ENCODE data around the gene CHD8.
"Not testable (repeated sequence)": the region's sequence is repeated elsewhere in the genome, so short reads cannot be mapped to it uniquely, and the experiment has no call there.

Gene CHD8, protein sequence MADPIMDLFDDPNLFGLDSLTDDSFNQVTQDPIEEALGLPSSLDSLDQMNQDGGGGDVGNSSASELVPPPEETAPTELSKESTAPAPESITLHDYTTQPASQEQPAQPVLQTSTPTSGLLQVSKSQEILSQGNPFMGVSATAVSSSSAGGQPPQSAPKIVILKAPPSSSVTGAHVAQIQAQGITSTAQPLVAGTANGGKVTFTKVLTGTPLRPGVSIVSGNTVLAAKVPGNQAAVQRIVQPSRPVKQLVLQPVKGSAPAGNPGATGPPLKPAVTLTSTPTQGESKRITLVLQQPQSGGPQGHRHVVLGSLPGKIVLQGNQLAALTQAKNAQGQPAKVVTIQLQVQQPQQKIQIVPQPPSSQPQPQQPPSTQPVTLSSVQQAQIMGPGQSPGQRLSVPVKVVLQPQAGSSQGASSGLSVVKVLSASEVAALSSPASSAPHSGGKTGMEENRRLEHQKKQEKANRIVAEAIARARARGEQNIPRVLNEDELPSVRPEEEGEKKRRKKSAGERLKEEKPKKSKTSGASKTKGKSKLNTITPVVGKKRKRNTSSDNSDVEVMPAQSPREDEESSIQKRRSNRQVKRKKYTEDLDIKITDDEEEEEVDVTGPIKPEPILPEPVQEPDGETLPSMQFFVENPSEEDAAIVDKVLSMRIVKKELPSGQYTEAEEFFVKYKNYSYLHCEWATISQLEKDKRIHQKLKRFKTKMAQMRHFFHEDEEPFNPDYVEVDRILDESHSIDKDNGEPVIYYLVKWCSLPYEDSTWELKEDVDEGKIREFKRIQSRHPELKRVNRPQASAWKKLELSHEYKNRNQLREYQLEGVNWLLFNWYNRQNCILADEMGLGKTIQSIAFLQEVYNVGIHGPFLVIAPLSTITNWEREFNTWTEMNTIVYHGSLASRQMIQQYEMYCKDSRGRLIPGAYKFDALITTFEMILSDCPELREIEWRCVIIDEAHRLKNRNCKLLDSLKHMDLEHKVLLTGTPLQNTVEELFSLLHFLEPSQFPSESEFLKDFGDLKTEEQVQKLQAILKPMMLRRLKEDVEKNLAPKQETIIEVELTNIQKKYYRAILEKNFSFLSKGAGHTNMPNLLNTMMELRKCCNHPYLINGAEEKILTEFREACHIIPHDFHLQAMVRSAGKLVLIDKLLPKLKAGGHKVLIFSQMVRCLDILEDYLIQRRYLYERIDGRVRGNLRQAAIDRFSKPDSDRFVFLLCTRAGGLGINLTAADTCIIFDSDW (N-terminal part only)

DNA sequence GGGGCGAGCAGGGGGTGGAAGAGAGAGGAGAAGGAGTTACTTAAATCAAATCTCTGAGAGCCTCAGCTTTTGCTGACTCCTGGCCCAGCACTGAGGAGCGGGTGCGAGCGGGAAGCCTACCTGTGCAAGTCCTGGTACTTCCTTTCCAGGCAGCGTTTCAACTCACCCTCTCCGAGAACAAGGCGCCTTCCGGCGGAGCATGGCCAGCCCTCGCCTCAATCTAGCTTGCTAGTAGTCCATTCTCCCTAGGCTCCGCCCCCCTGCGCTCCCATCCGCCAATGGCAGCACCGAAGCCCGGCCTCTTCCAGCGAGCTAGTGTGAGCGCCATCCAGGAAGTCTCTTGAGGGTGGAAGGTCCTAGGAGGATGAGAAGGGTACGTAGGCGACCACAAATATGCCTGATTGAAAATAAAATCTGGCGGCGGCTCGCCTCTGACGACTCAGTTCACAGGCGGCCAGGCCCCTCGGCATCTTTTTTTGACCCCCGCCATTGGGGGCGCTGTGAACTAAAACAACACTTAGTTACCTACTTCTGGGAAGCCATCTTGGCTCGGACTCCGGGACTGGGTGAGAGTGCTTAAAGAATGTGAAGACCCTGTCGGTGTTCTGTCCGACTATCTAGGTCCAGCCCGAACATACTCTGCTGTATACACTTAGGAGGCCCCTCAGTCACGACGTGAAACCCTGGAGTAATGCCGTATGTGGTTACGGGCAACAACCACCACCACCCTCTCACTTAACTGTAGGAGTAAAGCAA, at the start of gene CHD8:
CHD8 (minus strand) TSS at position 212 of the 756 bp plus-strand sequence. CDS start 24,480 bp downstream, outside the sequence.
- in situ Hi-C loops (cut with MboI; ENCODE audit: low sequenced_read_pairs), result no loop called here

DNA sequence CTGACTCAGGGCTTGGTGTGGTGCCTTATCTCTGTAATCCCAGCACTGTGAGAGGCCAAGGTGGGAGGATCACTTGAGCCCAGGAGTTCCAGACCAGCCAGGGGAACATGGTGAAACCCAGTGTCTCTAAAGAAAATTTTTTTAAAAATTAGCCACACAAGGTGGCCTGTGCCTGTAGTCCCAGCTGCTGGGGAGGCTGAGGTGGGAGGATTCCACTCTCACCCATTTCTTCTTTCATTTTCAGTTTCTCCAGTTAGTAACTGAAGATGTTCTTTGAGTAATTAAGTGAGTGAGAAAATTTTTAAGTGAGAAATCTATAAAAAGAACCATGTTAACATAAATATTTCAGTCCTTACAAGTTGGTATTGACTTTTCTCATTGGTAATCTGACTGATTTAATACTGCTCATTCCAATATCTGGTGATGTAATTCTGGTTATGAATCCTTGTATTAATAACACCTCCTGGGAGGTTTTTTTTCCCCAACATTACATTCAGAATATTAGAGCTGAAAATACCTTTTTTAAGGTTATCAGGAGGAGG, 49.2 kb upstream of the CHD8 start:
- in situ Hi-C loops (cut with MboI; ENCODE audit: low sequenced_read_pairs), result no loop called here

DNA sequence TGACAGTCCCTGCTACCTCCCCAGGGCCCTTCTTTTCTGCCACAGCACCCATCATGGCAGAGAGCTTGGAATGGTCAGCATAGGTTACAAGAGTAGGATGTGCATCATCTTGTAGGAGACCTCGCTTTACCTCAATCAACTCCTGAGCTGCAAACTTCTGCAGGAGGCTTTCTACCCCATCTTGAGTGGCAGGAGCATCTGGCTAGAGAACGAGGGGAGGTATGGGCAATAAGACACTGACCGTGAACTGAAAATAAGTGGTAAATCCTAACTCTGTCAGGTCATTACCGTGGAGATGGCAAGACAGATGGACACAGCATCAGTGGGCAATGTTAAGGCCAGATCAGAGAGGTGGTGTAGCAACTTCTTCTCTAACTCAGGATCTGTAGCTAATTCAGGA, 47.5 kb upstream of the CHD8 start:
- in situ Hi-C loops (cut with MboI; ENCODE audit: low sequenced_read_pairs), result no loop called here

DNA sequence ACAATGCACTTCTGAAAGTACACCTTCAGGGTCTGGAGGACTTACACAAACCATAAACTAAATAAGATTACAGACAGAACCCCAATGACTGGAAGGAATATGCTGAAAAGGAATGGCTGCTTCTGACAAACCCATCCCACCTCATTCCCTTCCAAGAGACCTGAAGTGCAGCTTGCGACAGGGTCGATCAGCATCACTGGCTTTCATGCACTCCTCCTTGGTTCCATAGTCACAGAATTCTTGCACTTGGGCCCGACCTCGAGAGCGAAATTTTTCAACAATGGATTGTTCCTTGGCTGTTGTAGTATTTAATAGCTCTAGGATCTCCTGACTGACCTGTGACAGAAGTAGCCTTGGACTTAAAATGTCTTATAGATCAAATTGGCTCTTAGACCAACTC, 45.6 kb upstream of the CHD8 start:
- in situ Hi-C loops (cut with MboI; ENCODE audit: low sequenced_read_pairs), result no loop called here

DNA sequence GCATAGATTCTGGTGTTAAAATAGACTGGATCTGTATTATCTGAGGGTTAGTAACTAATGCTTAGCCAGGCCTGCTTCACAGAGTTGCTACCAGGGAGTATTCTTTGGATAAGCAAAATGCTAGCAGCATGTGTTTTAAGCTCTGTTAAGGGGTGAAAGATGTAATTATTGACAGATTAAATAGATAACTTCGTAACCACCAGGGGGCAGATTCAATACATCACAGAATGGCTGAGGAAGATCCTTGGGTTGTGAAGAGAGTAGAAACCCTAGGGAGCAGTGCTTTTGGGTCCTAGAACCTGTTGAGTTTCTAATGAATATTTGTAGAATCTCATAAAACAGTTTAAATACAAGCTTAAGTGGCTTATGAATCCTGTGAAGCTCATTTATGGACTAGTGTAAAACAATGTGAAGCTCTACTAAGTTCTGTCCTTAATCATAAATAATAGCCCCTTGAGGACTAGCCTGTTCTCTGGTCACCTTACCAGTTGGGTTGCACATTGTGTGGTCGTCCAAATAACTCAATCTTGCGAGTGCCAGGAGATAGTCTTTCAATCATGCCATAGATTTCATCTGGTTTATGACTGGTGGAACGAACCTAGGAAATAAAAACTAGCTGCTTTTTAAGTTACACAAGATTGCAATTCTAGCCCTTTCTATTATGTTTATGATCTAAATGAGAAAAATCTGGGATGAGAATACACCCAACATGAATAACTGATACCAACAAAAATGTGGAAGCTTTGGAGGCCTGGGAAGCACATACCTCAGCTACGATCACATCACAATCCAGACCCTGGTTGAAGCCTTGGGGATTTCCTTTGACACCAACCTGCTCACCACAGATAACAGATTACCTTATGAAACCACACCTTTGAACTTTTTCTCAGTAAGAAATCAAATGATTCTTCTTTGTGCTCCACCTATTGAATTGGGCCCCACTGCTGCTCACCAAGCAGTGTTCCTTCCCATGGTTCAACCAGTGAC, 42.9 kb upstream of the CHD8 start:
- in situ Hi-C loops (cut with MboI; ENCODE audit: low sequenced_read_pairs), result no loop called here

DNA sequence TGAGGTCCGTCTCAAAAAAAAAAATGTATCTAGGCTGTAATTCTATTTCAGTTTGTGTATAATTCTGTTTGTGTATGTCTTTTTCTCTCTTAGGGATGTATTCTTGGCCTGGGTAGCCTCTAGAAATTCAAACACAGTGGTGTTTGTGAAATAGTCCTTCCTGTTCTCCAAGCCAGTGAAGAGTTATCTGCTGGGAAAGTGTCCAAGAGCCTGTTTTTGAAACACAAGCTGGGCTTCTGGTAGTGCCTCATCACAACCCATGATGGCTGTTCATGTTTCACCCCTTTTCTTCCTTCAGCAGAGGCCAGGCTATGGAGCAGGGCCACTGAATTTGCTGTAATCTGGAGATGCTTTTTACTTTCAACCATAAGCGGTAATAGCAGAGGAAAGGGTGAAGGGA, 40.5 kb upstream of the CHD8 start:
- in situ Hi-C loops (cut with MboI; ENCODE audit: low sequenced_read_pairs), result no loop called here

DNA sequence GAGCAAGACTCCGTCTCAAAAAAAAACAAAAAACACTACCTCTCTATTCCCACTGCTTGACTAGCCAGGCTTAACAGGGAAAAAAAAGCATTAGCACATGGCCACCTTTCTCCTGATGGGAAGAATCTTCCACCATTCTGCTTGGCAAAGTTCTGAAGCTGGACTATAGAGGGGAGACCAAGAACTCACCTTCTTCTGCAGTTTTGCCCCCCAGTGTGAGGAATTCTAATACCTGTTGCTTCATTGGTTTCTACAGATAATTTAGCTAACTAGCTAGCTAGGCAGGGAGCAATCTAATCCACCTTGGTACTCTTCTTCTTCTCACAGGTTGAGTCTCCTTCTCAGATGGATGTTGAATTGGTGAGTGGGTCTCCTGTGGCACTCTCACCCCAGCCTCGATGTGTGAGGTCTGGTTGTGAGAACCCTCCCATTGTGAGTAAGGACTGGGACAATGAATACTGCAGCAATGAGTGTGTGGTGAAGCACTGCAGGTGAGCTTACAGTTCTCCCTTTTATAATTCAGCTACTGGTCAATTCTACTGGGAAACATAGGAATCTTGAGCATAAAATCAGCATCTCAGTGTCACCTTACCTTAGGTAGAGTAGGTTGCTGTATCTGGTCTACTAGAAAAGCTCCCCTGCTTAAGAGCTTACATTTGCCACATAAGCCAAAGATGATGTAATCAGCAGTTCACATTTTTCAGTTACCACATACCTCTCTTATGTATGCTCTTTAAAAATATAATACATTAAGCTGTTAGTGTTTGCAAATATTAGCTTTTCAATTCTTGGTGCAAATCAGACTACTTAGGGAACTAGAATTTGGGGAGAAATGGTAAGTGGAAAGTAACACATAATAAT, 39.2 kb upstream of the CHD8 start:
- in situ Hi-C loops (cut with MboI; ENCODE audit: low sequenced_read_pairs), result no loop called here

DNA sequence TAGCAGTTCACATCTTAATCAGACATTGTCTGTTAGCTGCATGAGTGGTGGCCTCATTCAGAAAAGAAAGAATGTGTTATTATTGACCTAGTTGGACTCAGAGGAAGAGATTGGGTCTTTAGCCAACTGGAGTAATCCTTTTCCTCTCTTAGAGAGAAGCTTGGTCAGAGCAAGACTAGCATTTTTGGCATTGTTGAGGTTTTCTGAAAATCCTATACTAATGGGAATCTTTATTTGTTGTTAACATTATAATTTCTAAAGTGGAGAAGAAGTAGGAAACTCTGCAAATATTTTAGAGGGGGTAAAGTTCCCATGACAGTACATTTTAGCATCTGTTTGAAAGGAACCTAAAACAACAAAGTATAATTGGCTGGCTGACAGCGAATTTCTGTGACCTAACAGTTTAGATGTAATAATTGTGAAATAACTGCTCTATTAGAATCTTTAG, 30.7 kb upstream of the CHD8 start:
- in situ Hi-C loops (cut with MboI; ENCODE audit: low sequenced_read_pairs), result no loop called here

DNA sequence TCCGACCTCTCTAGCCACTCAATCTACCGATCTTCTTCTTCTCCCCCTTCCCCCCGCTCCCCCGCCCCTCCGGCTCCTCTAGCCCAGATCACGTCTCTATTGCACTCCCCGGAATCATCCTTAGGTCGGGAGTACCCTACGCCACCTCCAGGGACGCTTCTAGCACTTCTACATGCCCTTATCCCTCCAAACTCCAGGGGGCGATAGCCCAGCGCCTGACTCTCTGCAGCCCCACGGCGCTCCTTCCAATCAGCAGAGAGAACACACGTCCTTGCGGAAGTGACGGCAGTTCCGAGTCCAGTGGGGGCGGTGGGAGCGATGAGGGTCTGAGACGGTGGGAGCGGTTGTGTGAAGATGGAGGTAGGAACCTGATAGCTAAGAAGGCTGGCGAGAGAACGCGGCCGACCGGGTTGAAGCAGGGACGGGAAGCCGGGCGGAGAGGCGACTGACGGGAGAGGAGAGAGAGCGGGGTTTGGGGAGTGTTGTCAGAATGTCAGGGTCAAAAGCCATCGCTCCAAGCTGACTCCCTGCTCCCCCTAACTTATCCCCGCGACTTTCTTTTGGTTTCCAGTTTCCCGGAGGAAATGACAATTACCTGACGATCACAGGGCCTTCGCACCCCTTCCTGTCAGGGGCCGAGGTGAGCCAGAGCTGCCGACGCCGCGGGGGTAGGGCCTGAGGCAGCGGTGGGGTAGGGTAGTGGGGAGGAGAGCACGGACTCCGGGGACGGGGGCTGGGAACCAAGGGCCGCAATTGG, 21.2 kb upstream of the CHD8 start, which contains the start of the genes RAB2B and TOX4:
RAB2B (minus strand) TSS at position 35 of the 757 bp plus-strand sequence. CDS start 87 bp downstream, outside the sequence.
TOX4 (plus strand) TSS at position 271 of the 757 bp plus-strand sequence; CDS start at position 355, 84 bp downstream.
- in situ Hi-C loops (cut with MboI; ENCODE audit: low sequenced_read_pairs), result no loop called here

DNA sequence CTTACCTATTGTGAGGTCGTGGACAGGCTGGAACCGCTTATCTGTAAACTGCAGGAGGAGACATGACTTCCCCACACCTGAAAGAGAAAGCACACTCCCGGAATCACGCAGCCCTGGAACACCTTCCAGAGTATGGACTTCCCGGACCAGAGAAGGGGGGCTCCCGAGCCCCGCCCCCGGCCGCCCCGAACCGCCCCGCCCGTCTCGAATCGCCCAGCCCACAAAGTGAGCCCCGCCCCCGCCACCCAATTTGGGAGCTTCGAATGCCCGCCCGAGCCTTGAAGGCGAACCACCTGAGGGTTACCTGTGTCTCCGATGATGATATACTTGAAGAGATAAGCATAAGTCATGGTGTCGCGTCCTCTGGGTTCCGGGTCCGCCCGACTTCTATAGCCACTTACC, 20.6 kb upstream of the CHD8 start:
- in situ Hi-C loops (cut with MboI; ENCODE audit: low sequenced_read_pairs), result no loop called here

DNA sequence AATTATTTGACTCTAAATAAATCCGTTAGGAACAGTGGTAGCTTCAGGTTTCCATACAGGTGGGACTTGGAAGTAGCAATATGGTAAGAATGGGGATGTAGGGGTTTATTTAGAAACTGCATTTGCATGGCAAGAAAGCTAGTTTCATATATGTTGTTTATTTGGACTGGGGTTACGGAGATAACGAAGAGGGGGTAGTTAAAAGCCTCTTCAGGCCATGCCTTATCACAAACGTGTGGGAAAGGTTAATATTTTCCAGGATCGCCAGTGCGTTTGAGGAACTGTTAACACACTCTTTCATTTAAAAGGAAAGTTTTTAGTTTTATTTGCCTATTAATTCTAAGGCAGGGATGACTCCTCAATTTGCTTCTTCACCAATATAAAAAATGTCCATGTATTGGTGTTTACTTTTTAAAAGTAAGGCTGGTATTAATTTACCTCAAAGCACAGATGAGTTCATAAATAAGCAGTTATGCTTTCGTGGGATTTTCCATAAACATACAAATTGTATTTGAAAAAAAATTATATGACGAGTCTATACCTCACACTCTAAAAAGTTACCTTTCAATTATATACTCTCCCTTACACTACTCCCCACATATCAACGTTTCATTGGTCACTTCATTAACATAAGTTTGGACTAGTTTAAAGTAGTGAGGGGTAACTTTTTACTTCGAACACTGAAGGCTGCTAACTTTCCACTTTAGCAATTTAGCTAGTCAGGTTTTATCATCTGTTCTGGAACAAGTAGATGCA, 20.0 kb upstream of the CHD8 start:
- in situ Hi-C loops (cut with MboI; ENCODE audit: low sequenced_read_pairs), result no loop called here

DNA sequence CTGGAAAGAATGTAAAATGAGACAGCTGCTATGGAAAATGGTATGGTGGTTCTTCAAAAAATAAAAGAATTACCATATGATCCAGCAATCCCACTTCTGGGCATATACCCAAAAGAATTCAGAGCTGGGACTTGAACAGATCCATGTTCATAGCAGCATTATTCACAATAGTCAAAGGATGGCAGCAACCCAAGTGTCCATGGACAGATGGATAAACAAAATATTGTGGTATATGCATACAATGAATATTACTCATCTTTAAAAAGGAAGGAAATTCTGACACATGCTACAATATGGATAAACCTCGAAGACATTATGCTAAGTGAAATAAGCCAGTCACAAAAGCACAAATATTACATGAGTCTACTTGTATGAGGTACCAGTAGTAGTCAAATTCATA, 11.7 kb upstream of the CHD8 start:
- in situ Hi-C loops (cut with MboI; ENCODE audit: low sequenced_read_pairs), result no loop called here

DNA sequence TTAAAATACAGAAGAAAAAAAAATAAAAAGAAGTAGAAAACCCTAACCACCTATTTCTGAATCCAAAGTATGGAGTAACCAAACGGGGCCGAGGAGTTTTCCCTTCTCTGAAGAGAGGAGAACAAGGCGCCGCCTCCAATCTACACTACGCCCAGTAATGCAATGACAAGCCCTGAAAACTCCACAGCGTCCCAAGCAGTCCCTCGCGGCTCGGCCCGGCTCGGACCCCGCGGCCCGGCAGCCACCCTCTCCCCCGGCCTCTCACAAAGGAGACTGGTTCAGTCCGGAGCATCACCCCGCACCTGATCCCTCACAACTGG, 371 bp downstream of the CHD8 start:
- in situ Hi-C loops (cut with MboI; ENCODE audit: low sequenced_read_pairs), result no loop called here

DNA sequence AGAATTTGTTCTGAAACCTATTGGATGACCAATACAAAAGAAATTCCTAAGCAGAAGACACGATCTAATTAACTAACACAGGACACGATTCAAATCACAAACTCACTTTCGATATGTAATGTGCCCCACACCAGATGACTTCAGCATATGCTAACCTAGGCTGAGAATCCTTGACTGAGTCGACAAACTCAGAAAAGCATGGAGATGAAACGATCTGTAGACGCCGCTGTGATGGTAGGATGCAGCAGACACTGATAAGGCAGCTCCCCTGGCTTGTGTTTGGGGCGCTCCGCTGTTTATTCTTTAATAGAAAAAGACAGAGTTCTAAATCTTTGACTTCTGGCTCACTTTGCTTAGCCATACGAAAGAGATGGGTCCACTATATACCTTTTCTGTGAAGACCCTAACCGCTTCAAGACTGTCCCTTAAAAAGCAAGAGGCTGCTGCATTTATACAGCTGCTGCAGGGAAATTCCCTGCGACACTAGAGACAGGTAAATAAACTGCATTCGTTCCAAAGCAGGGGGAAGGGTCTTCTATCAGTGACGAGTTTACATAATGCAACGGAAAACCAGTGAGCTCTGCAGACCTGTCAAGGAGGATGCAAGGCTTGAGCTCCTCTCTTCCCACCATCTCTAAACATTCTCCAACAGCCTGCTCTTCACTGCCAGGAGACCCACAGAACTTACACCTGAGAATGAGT, 929 bp downstream of the CHD8 start:
- in situ Hi-C loops (cut with MboI; ENCODE audit: low sequenced_read_pairs), result no loop called here

DNA sequence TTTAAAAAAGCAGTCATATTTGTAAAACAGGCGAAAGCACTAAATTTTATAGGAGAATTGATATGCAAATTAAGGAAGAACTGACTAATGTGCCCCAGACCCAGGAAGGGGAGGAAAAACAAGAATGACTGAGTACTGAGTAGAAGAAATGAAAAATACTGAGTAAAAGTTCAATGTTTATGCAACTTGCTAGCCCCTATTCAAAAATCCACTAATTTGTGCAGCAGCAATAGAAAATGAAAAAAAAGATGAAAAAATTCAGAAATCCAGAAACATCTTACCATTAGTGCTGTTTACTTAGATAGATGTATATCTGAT, 6.1 kb downstream of the CHD8 start:
- in situ Hi-C loops (cut with MboI; ENCODE audit: low sequenced_read_pairs), result no loop called here

DNA sequence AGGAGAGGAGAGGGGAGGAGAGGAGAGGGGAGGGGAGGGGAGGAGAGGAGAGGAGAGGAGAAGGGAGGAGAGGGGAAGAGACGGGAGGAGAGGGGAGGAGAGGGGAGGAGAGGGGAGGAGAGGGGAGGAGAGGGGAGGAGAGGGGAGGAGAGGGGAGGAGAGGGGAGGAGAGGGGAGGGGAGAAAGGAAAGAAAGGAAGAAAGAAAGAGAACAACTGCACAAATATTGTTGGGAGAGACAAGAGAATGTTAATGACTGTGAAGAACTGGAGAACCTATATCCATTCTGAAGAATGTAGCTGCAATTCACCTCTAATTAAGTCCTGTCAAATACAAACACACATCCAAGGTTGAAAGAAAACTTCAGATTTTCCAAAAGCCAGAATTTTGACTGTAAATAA, 13.3 kb downstream of the CHD8 start:
- in situ Hi-C loops (cut with MboI; ENCODE audit: low sequenced_read_pairs), result not testable (repeated sequence)

Data from HL-60/S4 treated with retinoic acid at 250 ng/mL for 4 days and 3 days (cell line).